Mucosa of stomach (tissue), 1 donor: Measurements from ENCODE around the gene TRIP4.
"Not testable (repeated sequence)": the region's sequence is repeated elsewhere in the genome, so short reads cannot be mapped to it uniquely, and the experiment has no call there.

ENCODE experiments used
- H3K27me3 ChIP-seq: one replicate; pipeline ENCODE4 v1.7.0; 2013; ENCODE audit warnings: mild to moderate bottlenecking, low read length; ENCODE audit not compliant: control insufficient read depth, insufficient read depth
- H3K36me3 ChIP-seq: one replicate; pipeline ENCODE4 v1.7.0; 2013; ENCODE audit warnings: low read length; ENCODE audit not compliant: control insufficient read depth, insufficient read depth
- H3K4me1 ChIP-seq: one replicate; pipeline ENCODE4 v1.7.0; 2013; ENCODE audit warnings: mild to moderate bottlenecking, low read length; ENCODE audit not compliant: control insufficient read depth, insufficient read depth
- H3K4me3 ChIP-seq: one replicate; pipeline ENCODE4 v1.7.0; 2013; ENCODE audit warnings: low read length
- H3K9ac ChIP-seq: one replicate; pipeline ENCODE4 v1.7.0; 2013; ENCODE audit warnings: mild to moderate bottlenecking, low read length, moderate library complexity
- H3K9me3 ChIP-seq: one replicate; pipeline ENCODE4 v1.7.0; 2013; ENCODE audit warnings: mild to moderate bottlenecking, low read length, moderate library complexity; ENCODE audit not compliant: control insufficient read depth
- donor health status: Pancreatic carcinoma.

TRIP4 gene

GRCh38 chr15:64387562-64388168, at the start of gene TRIP4:
TSS of gene TRIP4 (plus strand) at chr15:64387836. CDS start at chr15:64387864, 28 bp downstream.
- Histone ChIP-seq H3K4me3 (peak within 1 kb of the TSS; percentile 82), H3K27me3 (no peaks in the 10 kb centered on the region), H3K4me1 (peaks cover 8% of the 10 kb centered on the region), H3K36me3 (no peaks in the 10 kb centered on the region), H3K9ac (peak within 1 kb of the TSS; percentile 96), H3K9me3 (no peaks in the 10 kb centered on the region)

GRCh38 chr15:64340355-64340754, 47.3 kb upstream of the TRIP4 start:
- Histone ChIP-seq H3K36me3 (no peaks in the 10 kb centered on the region), H3K9me3 (no peaks in the 10 kb centered on the region), H3K9ac (no peak overlapping the region), H3K4me3 (no peak overlapping the region), H3K27me3 (no peaks in the 10 kb centered on the region), H3K4me1 (no peaks in the 10 kb centered on the region)

- no peaks in the 10 kb centered on the region for H3K36me3 ChIP-seq
- no peak overlapping the region for H3K4me3 ChIP-seq
- H3K27me3 ChIP-seq: no peaks in the 10 kb centered on the region
- H3K9me3 ChIP-seq: no peaks in the 10 kb centered on the region
- H3K4me1 ChIP-seq: no peaks in the 10 kb centered on the region
- H3K9ac ChIP-seq: no peak overlapping the region
Measured at GRCh38 chr15:64341961-64342360, 45.7 kb upstream of the TRIP4 start.

GRCh38 chr15:64343222-64343621, 44.4 kb upstream of the TRIP4 start:
- Histone ChIP-seq H3K27me3 (no peaks in the 10 kb centered on the region), H3K9me3 (no peaks in the 10 kb centered on the region), H3K36me3 (no peaks in the 10 kb centered on the region), H3K9ac (no peak overlapping the region), H3K4me1 (no peaks in the 10 kb centered on the region), H3K4me3 (no peak overlapping the region)

GRCh38 chr15:64343841-64344240, 43.8 kb upstream of the TRIP4 start:
- Histone ChIP-seq H3K9ac (no peak overlapping the region), H3K4me3 (no peak overlapping the region), H3K9me3 (no peaks in the 10 kb centered on the region), H3K27me3 (no peaks in the 10 kb centered on the region), H3K4me1 (no peaks in the 10 kb centered on the region), H3K36me3 (no peaks in the 10 kb centered on the region)

GRCh38 chr15:64344651-64345294, 42.9 kb upstream of the TRIP4 start:
- H3K9me3 ChIP-seq: no peaks in the 10 kb centered on the region
- H3K9ac ChIP-seq: no peak overlapping the region
- H3K4me3 ChIP-seq: no peak overlapping the region
- H3K4me1 ChIP-seq: no peaks in the 10 kb centered on the region
- no peaks in the 10 kb centered on the region for H3K36me3 ChIP-seq
- no peaks in the 10 kb centered on the region for H3K27me3 ChIP-seq

- not testable (repeated sequence) for H3K9ac ChIP-seq, H3K27me3 ChIP-seq, H3K4me3 ChIP-seq, H3K9me3 ChIP-seq, H3K36me3 ChIP-seq, H3K4me1 ChIP-seq
Measured at GRCh38 chr15:64346242-64346641, 41.4 kb upstream of the TRIP4 start.

- Histone ChIP-seq H3K27me3 (no peaks in the 10 kb centered on the region), H3K36me3 (no peaks in the 10 kb centered on the region), H3K9me3 (no peaks in the 10 kb centered on the region), H3K4me3 (no peak overlapping the region), H3K9ac (no peak overlapping the region), H3K4me1 (no peaks in the 10 kb centered on the region)
Measured at GRCh38 chr15:64348455-64348854, 39.2 kb upstream of the TRIP4 start.

GRCh38 chr15:64349375-64349774, 38.3 kb upstream of the TRIP4 start:
- Histone ChIP-seq H3K27me3 (no peaks in the 10 kb centered on the region), H3K4me1 (no peaks in the 10 kb centered on the region), H3K36me3 (no peaks in the 10 kb centered on the region), H3K9me3 (no peaks in the 10 kb centered on the region), H3K9ac (no peak overlapping the region), H3K4me3 (no peak overlapping the region)

- Histone ChIP-seq H3K4me1 (peaks cover 6% of the 10 kb centered on the region), H3K4me3 (no peak overlapping the region), H3K9ac (no peak overlapping the region)
Measured at GRCh38 chr15:64351265-64351664, 36.4 kb upstream of the TRIP4 start.

GRCh38 chr15:64354688-64355344, 32.8 kb upstream of the TRIP4 start:
- H3K4me1 ChIP-seq: peaks cover 9% of the 10 kb centered on the region
- H3K9ac ChIP-seq: peak overlapping the region; percentile 76
- no peak overlapping the region for H3K4me3 ChIP-seq
- no peaks in the 10 kb centered on the region for H3K9me3 ChIP-seq
- no peaks in the 10 kb centered on the region for H3K36me3 ChIP-seq
- H3K27me3 ChIP-seq: no peaks in the 10 kb centered on the region

More at GRCh38 chr15:64351265-64351664, 36.4 kb upstream of the TRIP4 start:
- Histone ChIP-seq H3K9me3 (no peaks in the 10 kb centered on the region), H3K27me3 (no peaks in the 10 kb centered on the region), H3K36me3 (no peaks in the 10 kb centered on the region)

- no peaks in the 10 kb centered on the region for H3K9me3 ChIP-seq
- no peaks in the 10 kb centered on the region for H3K36me3 ChIP-seq
- peak overlapping the region; percentile 67 for H3K4me3 ChIP-seq
- H3K27me3 ChIP-seq: no peaks in the 10 kb centered on the region
- H3K9ac ChIP-seq: peak overlapping the region; percentile 76
- peaks cover 9% of the 10 kb centered on the region for H3K4me1 ChIP-seq
Measured at GRCh38 chr15:64355348-64355943, 32.2 kb upstream of the TRIP4 start.
